Activated naive CD8-positive, alpha-beta T cell treated with anti-CD3 and anti-CD28 coated beads for 36 hours (primary cell): ENCODE data around the gene NDUFAB1. TPM values are rescaled to one million over a fixed set of nuclear protein-coding genes. Genes with fewer than 3 reads are reported as not detected.
"Not testable (repeated sequence)": the region's sequence is repeated elsewhere in the genome, so short reads cannot be mapped to it uniquely, and the experiment has no call there.

ENCODE experiments used
- DNase-seq: peaks from one replicate; pipeline ENCODE4 v3.0.0; 2021
- H3K27ac Mint-ChIP-seq: one replicate; pipeline ENCODE4 v1.8.0; 2022; ENCODE audit warnings: mild to moderate bottlenecking, moderate library complexity, mixed read lengths
- H3K27me3 Mint-ChIP-seq: one replicate; pipeline ENCODE4 v1.8.0; 2022; ENCODE audit warnings: mild to moderate bottlenecking, mixed read lengths
- H3K36me3 Mint-ChIP-seq: one replicate; pipeline ENCODE4 v1.8.0; 2021; ENCODE audit warnings: mild to moderate bottlenecking, mixed read lengths
- H3K4me1 Mint-ChIP-seq: one replicate; pipeline ENCODE4 v1.8.0; 2021; ENCODE audit warnings: mixed read lengths
- H3K4me3 Mint-ChIP-seq: one replicate; pipeline ENCODE4 v1.8.0; 2022; ENCODE audit warnings: mild to moderate bottlenecking, moderate library complexity, mixed read lengths
- H3K9me3 Mint-ChIP-seq: one replicate; pipeline ENCODE4 v1.8.0; 2022; ENCODE audit warnings: mixed read lengths
- total RNA-seq, 2 experiments: library from RNA; stranded (reverse); gene quantifications; one replicate each; pipeline ENCODE4 v1.2.3, GENCODE V29; 2021

Gene NDUFAB1
- total RNA-seq: 100 to 1,000 TPM; 175 to 183 TPM

GRCh38 chr16:23595951-23596720 lies at the start of gene NDUFAB1:
TSS of gene NDUFAB1 (minus strand) at chr16:23596316. CDS start at chr16:23596290, 26 bp downstream.
- Mint-ChIP-seq H3K27ac (peak within 1 kb of the TSS; percentile 78), H3K4me1 (peaks cover 16% of the 10 kb centered on the region), H3K36me3 (peaks cover 16% of the 10 kb centered on the region), H3K4me3 (peak within 1 kb of the TSS; percentile 84), H3K27me3 (no peaks in the 10 kb centered on the region), H3K9me3 (no peaks in the 10 kb centered on the region)
- DNase-seq: peak; percentile 95

- Mint-ChIP-seq H3K4me3 (peak overlapping the region; percentile 98), H3K27me3 (no peaks in the 10 kb centered on the region), H3K4me1 (peaks cover 31% of the 10 kb centered on the region), H3K27ac (peak overlapping the region; percentile 96), H3K9me3 (peaks cover 2% of the 10 kb centered on the region), H3K36me3 (peaks cover 47% of the 10 kb centered on the region)
- no peak for DNase-seq
Measured at GRCh38 chr16:23642246-23642774, 46.2 kb upstream of the NDUFAB1 start.

GRCh38 chr16:23640931-23641765 lies 45.0 kb upstream of the NDUFAB1 start, which contains the start of the genes DCTN5 and PALB2:
TSS of gene DCTN5 (plus strand) at chr16:23641466. CDS start at chr16:23641543, 77 bp downstream.
TSS of gene PALB2 (minus strand) at chr16:23641310. CDS start at chr16:23641157, 153 bp downstream.
- H3K27me3 Mint-ChIP-seq: no peaks in the 10 kb centered on the region
- peaks cover 41% of the 10 kb centered on the region for H3K36me3 Mint-ChIP-seq
- peak within 1 kb of the TSS; percentile 98 for H3K4me3 Mint-ChIP-seq
- peak; percentile 92 for DNase-seq
- H3K9me3 Mint-ChIP-seq: peaks cover 2% of the 10 kb centered on the region
- peaks cover 27% of the 10 kb centered on the region for H3K4me1 Mint-ChIP-seq
- peak within 1 kb of the TSS; percentile 96 for H3K27ac Mint-ChIP-seq

GRCh38 chr16:23640615-23640930 lies 44.5 kb upstream of the NDUFAB1 start:
- Mint-ChIP-seq H3K4me3 (peak overlapping the region; percentile 98), H3K9me3 (peaks cover 2% of the 10 kb centered on the region), H3K27ac (peak overlapping the region; percentile 96), H3K36me3 (peaks cover 35% of the 10 kb centered on the region), H3K4me1 (peaks cover 22% of the 10 kb centered on the region), H3K27me3 (no peaks in the 10 kb centered on the region)
- DNase-seq: no peak

- Mint-ChIP-seq H3K4me3 (no peak overlapping the region), H3K36me3 (peaks cover 32% of the 10 kb centered on the region), H3K27me3 (no peaks in the 10 kb centered on the region), H3K9me3 (no peaks in the 10 kb centered on the region), H3K27ac (no peak overlapping the region), H3K4me1 (peaks cover 17% of the 10 kb centered on the region)
- no peak for DNase-seq
Measured at GRCh38 chr16:23635958-23636357, 39.8 kb upstream of the NDUFAB1 start.

DNA sequence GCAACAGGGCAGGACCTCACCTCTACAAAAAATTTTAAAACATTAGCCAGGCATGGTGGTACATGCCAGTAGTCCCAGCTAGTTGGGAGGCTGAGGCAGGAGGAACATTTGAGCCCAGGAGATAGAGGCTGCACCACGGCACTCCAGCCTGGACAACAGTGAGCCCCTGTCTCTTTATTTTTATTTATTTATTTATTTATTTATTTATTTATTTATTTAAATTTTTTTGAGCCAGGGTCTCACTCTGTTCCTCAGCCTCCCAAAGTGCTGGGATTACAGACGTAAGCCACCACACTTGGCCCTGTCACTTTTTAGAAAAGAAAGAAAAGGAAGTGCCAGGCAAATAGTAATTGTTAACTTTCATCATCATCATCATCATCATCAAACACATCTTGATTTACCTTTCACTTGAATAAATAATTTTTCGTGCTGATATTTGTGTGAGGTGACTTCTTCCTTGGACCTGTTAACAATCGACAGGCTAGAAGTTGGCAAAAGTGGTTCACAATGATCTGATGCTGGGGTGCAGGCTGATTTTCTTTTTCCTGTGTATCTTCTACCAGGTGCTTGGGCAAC lies 38.4 kb upstream of the NDUFAB1 start:
- H3K9me3 Mint-ChIP-seq: no peaks in the 10 kb centered on the region
- peaks cover 38% of the 10 kb centered on the region for H3K36me3 Mint-ChIP-seq
- no peaks in the 10 kb centered on the region for H3K27me3 Mint-ChIP-seq
- no peak for DNase-seq
- H3K4me1 Mint-ChIP-seq: peaks cover 16% of the 10 kb centered on the region
- H3K4me3 Mint-ChIP-seq: no peak overlapping the region
- H3K27ac Mint-ChIP-seq: no peak overlapping the region

DNA sequence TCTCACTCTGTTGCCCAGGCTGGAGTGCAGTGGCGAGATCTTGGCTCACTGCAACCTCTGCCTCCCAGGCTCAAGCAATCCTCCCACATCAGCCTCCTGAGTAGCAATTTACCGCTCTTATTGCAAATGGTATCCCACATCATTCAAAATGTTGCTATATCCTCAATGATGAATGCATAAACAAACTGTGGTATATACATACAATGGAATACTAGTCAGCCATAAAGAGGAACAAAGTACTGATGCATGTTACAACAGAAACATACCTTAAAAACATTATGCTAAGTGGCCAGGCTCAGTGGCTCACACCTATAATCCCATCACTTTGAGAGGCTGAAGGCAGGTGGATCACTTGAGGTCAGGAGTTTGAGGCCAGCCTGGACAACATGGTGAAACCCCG lies 35.8 kb upstream of the NDUFAB1 start:
- H3K4me3 Mint-ChIP-seq, H3K27ac Mint-ChIP-seq, DNase-seq, H3K9me3 Mint-ChIP-seq, H3K27me3 Mint-ChIP-seq: not testable (repeated sequence)
- Mint-ChIP-seq H3K36me3 (peaks cover 34% of the 10 kb centered on the region), H3K4me1 (peaks cover 16% of the 10 kb centered on the region)

DNA sequence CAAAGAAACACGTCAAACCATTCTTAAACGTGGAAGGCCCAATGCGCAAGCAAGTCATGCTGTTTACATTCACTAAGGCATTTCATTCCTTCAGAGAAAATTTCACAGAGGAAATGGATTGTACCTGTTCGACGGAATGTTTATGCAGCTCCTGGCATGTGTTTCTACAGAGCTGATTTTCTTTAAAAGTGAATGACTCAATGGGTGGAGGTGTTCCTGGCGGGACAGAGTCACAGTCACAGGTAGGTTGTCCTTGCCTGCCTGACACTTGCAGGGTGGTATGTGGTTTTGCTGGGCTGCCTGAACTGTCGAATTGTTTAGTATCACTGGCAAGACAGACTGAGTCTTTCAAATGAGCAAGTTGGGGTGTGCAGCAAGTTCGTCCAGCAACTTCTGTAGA lies 33.4 kb upstream of the NDUFAB1 start:
- H3K4me1 Mint-ChIP-seq: peaks cover 14% of the 10 kb centered on the region

GRCh38 chr16:23624092-23624491 lies 28.0 kb upstream of the NDUFAB1 start:
- no peaks in the 10 kb centered on the region for H3K4me1 Mint-ChIP-seq
- no peak overlapping the region for H3K27ac Mint-ChIP-seq
- H3K27me3 Mint-ChIP-seq: no peaks in the 10 kb centered on the region
- no peak overlapping the region for H3K4me3 Mint-ChIP-seq
- no peak for DNase-seq
- H3K9me3 Mint-ChIP-seq: no peaks in the 10 kb centered on the region
- peaks cover 17% of the 10 kb centered on the region for H3K36me3 Mint-ChIP-seq

More for the DNA sequence above, 33.4 kb upstream of the NDUFAB1 start:
- Mint-ChIP-seq H3K27me3 (no peaks in the 10 kb centered on the region), H3K27ac (no peak overlapping the region), H3K36me3 (peaks cover 27% of the 10 kb centered on the region), H3K9me3 (no peaks in the 10 kb centered on the region), H3K4me3 (no peak overlapping the region)
- no peak for DNase-seq

- Mint-ChIP-seq H3K9me3 (no peaks in the 10 kb centered on the region), H3K36me3 (peaks cover 18% of the 10 kb centered on the region), H3K4me3 (no peak overlapping the region), H3K27ac (no peak overlapping the region), H3K4me1 (no peaks in the 10 kb centered on the region), H3K27me3 (no peaks in the 10 kb centered on the region)
- DNase-seq: no peak
Measured at GRCh38 chr16:23615805-23616204, 19.7 kb upstream of the NDUFAB1 start.

DNA sequence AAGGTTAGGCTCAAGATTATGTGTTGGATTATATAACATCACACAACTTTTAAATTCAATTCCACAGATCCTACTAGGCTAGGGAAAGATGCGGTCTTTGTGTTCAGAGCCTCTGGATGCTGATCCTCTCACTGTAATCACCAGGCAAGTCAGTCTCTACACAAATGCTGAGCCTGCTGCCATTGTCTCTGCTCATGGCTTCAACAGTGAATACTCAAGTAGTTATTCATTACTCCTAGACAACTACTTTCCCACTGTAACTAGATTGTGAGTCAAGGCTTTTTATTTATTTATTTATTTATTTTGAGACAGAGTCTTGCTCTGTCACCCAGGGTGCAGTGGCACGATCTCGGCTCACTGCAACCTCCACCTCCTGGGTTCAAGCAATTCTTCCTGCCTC lies 15.8 kb upstream of the NDUFAB1 start:
- Mint-ChIP-seq H3K9me3 (no peaks in the 10 kb centered on the region), H3K27me3 (no peaks in the 10 kb centered on the region), H3K4me3 (no peak overlapping the region), H3K36me3 (peaks cover 11% of the 10 kb centered on the region), H3K4me1 (no peaks in the 10 kb centered on the region), H3K27ac (no peak overlapping the region)
- no peak for DNase-seq

- not testable (repeated sequence) for DNase-seq, H3K27ac Mint-ChIP-seq, H3K4me1 Mint-ChIP-seq, H3K4me3 Mint-ChIP-seq, H3K36me3 Mint-ChIP-seq, H3K9me3 Mint-ChIP-seq, H3K27me3 Mint-ChIP-seq
Measured at GRCh38 chr16:23610905-23611304, 14.8 kb upstream of the NDUFAB1 start.

GRCh38 chr16:23609929-23610328 lies 13.8 kb upstream of the NDUFAB1 start:
- Mint-ChIP-seq H3K9me3 (no peaks in the 10 kb centered on the region), H3K27ac (no peak overlapping the region)

GRCh38 chr16:23608194-23608593 lies 12.1 kb upstream of the NDUFAB1 start:
- no peaks in the 10 kb centered on the region for H3K4me1 Mint-ChIP-seq

More at GRCh38 chr16:23609929-23610328, 13.8 kb upstream of the NDUFAB1 start:
- DNase-seq: no peak
- no peak overlapping the region for H3K4me3 Mint-ChIP-seq
- H3K27me3 Mint-ChIP-seq: no peaks in the 10 kb centered on the region
- H3K36me3 Mint-ChIP-seq: peaks cover 4% of the 10 kb centered on the region
- H3K4me1 Mint-ChIP-seq: no peaks in the 10 kb centered on the region

GRCh38 chr16:23607726-23608125 lies 11.6 kb upstream of the NDUFAB1 start:
- H3K36me3 Mint-ChIP-seq: peaks cover 6% of the 10 kb centered on the region
- no peak overlapping the region for H3K4me3 Mint-ChIP-seq
- DNase-seq: no peak

More at GRCh38 chr16:23608194-23608593, 12.1 kb upstream of the NDUFAB1 start:
- H3K27ac Mint-ChIP-seq: no peak overlapping the region
- H3K27me3 Mint-ChIP-seq: no peaks in the 10 kb centered on the region
- DNase-seq: no peak
- H3K9me3 Mint-ChIP-seq: no peaks in the 10 kb centered on the region
- no peak overlapping the region for H3K4me3 Mint-ChIP-seq
- peaks cover 6% of the 10 kb centered on the region for H3K36me3 Mint-ChIP-seq

More at GRCh38 chr16:23607726-23608125, 11.6 kb upstream of the NDUFAB1 start:
- Mint-ChIP-seq H3K9me3 (no peaks in the 10 kb centered on the region), H3K4me1 (no peaks in the 10 kb centered on the region), H3K27ac (no peak overlapping the region), H3K27me3 (no peaks in the 10 kb centered on the region)
